IMR-90 (cell line): Measurements from ENCODE around the gene IZUMO2.

Experiments used
- RAD21 ChIP-seq: IDR thresholded peaks from 2 replicates; pipeline ENCODE4 v1.6.1; 2012; ENCODE audit warnings: low read length, improper control_type of control experiment
- TF ChIP-seq, protein P1 (sequence below): conservative IDR thresholded peaks from 2 replicates; pipeline ENCODE4 v1.5.1; 2012; ENCODE audit warnings: mild to moderate bottlenecking, low read depth, low read length, improper control_type of control experiment

GRCh38 chr19:50207730-50208129, 44.6 kb upstream of the IZUMO2 start:
- TF ChIP-seq RAD21, result no peak
- TF ChIP-seq, protein P1, sequence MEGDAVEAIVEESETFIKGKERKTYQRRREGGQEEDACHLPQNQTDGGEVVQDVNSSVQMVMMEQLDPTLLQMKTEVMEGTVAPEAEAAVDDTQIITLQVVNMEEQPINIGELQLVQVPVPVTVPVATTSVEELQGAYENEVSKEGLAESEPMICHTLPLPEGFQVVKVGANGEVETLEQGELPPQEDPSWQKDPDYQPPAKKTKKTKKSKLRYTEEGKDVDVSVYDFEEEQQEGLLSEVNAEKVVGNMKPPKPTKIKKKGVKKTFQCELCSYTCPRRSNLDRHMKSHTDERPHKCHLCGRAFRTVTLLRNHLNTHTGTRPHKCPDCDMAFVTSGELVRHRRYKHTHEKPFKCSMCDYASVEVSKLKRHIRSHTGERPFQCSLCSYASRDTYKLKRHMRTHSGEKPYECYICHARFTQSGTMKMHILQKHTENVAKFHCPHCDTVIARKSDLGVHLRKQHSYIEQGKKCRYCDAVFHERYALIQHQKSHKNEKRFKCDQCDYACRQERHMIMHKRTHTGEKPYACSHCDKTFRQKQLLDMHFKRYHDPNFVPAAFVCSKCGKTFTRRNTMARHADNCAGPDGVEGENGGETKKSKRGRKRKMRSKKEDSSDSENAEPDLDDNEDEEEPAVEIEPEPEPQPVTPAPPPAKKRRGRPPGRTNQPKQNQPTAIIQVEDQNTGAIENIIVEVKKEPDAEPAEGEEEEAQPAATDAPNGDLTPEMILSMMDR, result no peak
